ENCODE results near the gene MAB21L4.

The MAB21L4 gene

DNA sequence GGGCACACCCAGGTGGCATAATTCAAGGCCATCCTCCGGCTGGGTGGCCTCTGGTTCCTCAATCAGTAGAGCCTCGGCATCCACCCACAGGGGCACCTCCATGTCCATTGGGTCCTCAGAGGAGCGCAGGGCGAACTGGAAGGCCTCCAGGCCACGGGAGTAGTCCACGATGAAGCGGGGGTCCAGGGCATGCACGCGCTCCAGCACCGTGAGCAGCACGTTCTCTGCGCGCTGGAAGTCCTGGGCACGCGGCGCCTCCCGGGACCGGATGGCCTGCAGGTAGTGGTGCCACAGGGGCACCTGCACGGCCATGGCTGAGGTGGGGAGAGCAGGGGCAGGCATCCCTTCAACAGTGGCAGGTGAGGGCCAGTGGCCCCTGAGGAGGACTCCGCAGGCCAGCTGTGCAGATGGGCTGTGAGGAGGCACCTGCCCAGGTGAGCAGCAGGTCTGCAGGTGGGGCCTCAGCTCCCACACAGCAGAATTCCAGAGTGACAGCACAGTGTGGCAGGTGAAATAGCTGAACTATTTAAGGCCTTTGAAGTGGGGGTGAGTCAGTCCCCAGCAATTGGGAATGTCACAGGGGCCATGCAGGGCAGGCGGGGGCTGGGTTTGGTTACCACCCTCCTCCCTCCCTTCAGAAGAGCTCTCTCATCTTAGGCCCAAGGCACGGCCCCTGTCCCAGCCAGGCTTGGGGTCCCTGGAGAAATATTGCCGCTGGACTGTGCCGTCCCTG, at the start of gene MAB21L4:
TSS of gene MAB21L4 (minus strand) at position 501 of the 733 bp plus-strand sequence. CDS start at position 342, 159 bp downstream.
- no peak for DNase-seq (ENCODE audit: low read depth)
- H3K4me3 ChIP-seq (ENCODE audit: low read depth, low read length) = no peak within 1 kb of the TSS
- TF ChIP-seq CTCF (IDR thresholded peaks at IDR 0.05; ENCODE audit: low read depth, low read length, missing control alignments) = no peak

- no peak overlapping the region for H3K4me3 ChIP-seq (ENCODE audit: low read depth, low read length)
- no peak for DNase-seq (ENCODE audit: low read depth)
- TF ChIP-seq CTCF (IDR thresholded peaks at IDR 0.05; ENCODE audit: low read depth, low read length, missing control alignments) = no peak
Observed at GRCh38 chr2:240936106-240936505, 40.1 kb upstream of the MAB21L4 start.

DNA sequence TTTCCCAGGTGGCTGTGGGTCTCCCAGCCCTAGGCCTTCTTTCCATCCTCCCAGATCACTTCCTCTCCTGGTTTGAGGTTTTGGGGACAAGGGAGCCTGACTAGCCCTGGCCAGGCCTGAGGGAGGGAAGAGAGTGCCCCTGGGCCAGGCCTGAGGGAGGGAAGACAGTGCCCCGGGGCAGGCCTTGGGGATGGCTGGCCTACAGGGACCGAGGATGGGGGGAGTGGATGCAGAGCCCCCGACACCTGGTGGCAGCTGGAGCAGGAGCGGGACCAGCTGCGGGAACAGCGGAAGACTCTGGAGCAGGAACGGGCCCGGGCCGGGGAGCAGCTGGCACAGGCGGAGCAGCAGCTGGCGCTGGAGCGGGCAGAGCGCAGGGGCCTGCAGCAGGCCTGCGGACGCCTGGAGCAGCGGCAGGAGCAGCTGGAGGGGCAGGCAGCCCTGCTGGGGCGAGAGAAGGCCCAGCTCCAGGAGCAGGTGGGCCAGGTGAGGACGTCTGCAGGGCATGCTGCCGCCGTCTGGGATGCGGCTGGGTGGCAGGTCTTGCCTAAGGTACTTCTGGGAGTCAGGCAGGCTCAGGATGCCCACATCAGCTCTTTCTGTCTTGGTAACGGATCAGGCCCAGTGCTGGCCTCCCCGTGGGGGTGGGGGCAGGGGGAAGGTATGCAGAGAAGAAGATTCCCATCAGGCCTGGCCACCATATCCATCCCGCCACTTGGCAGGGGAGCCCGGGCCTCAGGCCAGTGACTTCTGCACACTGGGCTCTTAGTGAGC, 39.3 kb upstream of the MAB21L4 start:
- TF ChIP-seq CTCF (IDR thresholded peaks at IDR 0.05; ENCODE audit: low read depth, low read length, missing control alignments) = no peak
- DNase-seq (ENCODE audit: low read depth) = no peak
- no peak overlapping the region for H3K4me3 ChIP-seq (ENCODE audit: low read depth, low read length)

DNA sequence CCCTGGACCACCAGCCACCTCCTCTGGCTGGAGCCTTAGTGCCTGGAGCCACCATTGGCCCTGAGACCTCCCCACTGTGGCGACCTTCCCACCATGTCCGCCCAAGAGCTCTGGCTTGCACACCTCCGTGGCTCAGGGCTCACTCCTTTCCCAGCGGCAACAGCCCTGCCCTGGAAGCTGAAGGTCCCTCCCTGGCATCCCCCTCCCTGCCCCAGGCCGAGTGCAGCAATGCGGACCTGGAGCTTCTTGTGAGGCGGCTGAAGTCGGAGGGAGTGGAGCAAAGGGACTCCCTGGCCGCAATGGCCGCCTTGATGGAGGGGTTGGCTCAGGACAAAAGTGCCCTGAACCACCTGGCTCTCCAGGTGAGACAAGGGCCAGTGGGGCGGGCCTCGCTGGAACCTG, 38.7 kb upstream of the MAB21L4 start:
- H3K4me3 ChIP-seq (ENCODE audit: low read depth, low read length) = no peak overlapping the region
- no peak for DNase-seq (ENCODE audit: low read depth)
- TF ChIP-seq CTCF (IDR thresholded peaks at IDR 0.05; ENCODE audit: low read depth, low read length, missing control alignments) = no peak

- H3K4me3 ChIP-seq (ENCODE audit: low read depth, low read length) = no peak overlapping the region
- no peak for TF ChIP-seq CTCF (IDR thresholded peaks at IDR 0.05; ENCODE audit: low read depth, low read length, missing control alignments)
- no peak for DNase-seq (ENCODE audit: low read depth)
Observed at GRCh38 chr2:240933966-240934700, 38.2 kb upstream of the MAB21L4 start.

GRCh38 chr2:240933048-240933965, 37.4 kb upstream of the MAB21L4 start:
- TF ChIP-seq CTCF (IDR thresholded peaks at IDR 0.05; ENCODE audit: low read depth, low read length, missing control alignments) = no peak
- no peak for DNase-seq (ENCODE audit: low read depth)
- no peak overlapping the region for H3K4me3 ChIP-seq (ENCODE audit: low read depth, low read length)
